Bronchial epithelial cell (primary cell): Measurements from ENCODE around the gene TBX10. TPM values are rescaled to one million over a fixed set of nuclear protein-coding genes. Genes with fewer than 3 reads are reported as not detected.

Source experiments
- DNase-seq: peaks from one replicate; pipeline ENCODE4 v3.0.0-alpha.2; 2010; ENCODE audit warnings: low read depth
- FAIRE-seq: peaks from 2 replicates; lab custom pipeline; 2011; peaks lifted over from hg19 to GRCh38; lab: Jason Lieb, UNC
- H3K27me3 ChIP-seq: 2 replicates; pipeline ENCODE4 v1.5.1; 2011; ENCODE audit warnings: low read length; ENCODE audit not compliant: control insufficient read depth, insufficient read depth
- H3K36me3 ChIP-seq: 2 replicates; pipeline ENCODE4 v1.5.1; 2011; ENCODE audit warnings: low read length; ENCODE audit not compliant: control insufficient read depth, insufficient read depth
- H3K4me3 ChIP-seq: 2 replicates; pipeline ENCODE4 v1.5.1; 2011; ENCODE audit warnings: mild to moderate bottlenecking, low read depth, low read length, control low read depth
- CTCF ChIP-seq: IDR thresholded peaks from 2 replicates; pipeline ENCODE4 v1.5.1; 2011; ENCODE audit warnings: mild to moderate bottlenecking, moderate library complexity, low read length, control low read depth, inconsistent platforms; ENCODE audit not compliant: insufficient read depth, severe bottlenecking
- total RNA-seq: library from RNA; depleted of rRNA; stranded (reverse); fragments of >200 nt; gene quantifications from 2 replicates; pipeline ENCODE4 v1.2.1, GENCODE V29; 2014

TBX10 gene
- total RNA-seq, 1 donor from 2014 or later = not detected

DNA sequence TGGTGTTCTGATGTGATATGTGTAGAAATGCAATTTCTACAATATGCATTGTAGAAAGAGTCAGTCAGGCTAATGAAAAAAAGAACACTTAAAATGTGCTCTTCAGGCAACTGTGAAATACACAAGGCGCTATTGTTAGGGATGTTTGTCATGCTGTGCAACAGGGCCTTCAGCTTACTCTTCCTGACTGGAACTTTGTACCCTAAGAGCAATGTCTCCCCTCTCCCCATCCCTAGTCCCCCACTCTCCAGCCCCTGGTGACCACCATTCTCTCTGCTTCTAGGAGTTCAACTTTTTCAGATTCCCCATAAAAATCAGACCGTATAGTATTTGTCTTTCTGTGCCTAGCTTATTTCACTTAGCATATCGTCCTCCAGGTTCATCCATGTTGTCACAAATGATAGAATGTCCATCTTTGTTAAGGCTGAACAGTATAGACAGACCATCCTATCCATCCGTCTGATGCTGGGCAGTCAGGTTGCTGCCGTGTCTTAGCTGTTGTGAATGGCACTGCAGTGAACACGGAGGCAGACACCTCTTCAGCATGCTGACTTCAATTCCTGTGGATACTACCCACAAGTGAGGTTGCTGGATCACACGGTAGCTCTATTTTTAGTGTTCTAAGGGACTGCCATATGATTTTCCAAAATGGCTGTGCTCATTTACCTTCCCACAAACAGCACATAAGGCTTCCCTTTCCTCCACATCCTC lies 22.2 kb downstream of the TBX10 start:
- TF ChIP-seq CTCF = no peak
- Histone ChIP-seq H3K4me3 (no peak overlapping the region), H3K36me3 (peaks cover 2% of the 10 kb centered on the region), H3K27me3 (peaks cover 2% of the 10 kb centered on the region)
- DNase-seq (no peak), FAIRE-seq (no peak)

- no peak for FAIRE-seq
Observed at GRCh38 chr11:67616431-67617242, 22.9 kb downstream of the TBX10 start.

DNA sequence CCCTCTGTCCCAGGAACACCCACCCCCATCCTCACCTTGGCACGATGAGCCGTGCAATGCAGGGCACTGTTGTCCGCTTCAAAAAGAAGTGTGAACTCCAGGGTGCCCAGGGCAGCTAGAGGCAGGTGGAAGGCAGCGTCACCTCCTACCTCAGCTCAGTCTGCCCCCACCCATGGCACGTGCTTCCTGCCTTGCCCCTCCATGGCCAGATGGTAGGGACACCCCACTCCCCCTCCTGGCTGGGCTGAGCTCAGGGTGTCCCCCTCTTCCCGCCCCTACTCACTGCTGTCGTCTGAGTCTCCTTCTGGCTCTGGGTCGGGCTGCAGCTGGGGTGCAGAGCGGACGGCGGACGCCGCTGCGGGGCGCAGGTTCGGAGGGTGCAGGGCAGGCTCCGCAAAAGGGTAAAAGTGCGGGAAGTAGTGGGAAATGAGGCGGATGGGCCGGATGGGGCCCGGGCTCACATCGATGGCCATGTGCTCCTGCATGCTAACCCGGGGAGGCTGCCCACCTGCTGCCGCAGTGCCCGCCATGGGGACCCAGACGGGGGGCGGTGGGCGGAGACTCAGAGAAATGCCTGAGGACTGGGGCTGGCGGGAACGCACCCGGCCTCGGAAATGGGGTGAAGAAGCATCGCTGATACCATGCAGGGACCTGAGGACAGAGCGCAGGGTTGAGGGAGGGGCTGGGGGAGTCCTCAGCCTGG lies 23.7 kb downstream of the TBX10 start:
- peaks cover 9% of the 10 kb centered on the region for H3K36me3 ChIP-seq
- H3K27me3 ChIP-seq = peaks cover 2% of the 10 kb centered on the region
- no peak for TF ChIP-seq CTCF
- DNase-seq = no peak
- H3K4me3 ChIP-seq = no peak overlapping the region
- FAIRE-seq = no peak

More at GRCh38 chr11:67616431-67617242, 22.9 kb downstream of the TBX10 start:
- no peak overlapping the region for H3K4me3 ChIP-seq
- peaks cover 2% of the 10 kb centered on the region for H3K27me3 ChIP-seq
- no peak for TF ChIP-seq CTCF
- DNase-seq = no peak
- peaks cover 3% of the 10 kb centered on the region for H3K36me3 ChIP-seq

- TF ChIP-seq CTCF = peak; percentile 81
- Histone ChIP-seq H3K36me3 (peaks cover 16% of the 10 kb centered on the region), H3K4me3 (no peak overlapping the region), H3K27me3 (peaks cover 2% of the 10 kb centered on the region)
- no peak for DNase-seq
- no peak for FAIRE-seq
Observed at GRCh38 chr11:67614730-67615714, 24.5 kb downstream of the TBX10 start.
